OCI-LY7 (cell line): ENCODE data around the gene NCOA3. TPM values are rescaled to one million over a fixed set of nuclear protein-coding genes. Genes with fewer than 3 reads are reported as not detected.

Source experiments
- BruUV-seq: library from RNA; stranded (reverse); fragments of 400-500 nt; replicated peaks from 2 replicates; lab custom pipeline; 2021; lab: Mats Ljungman, UMichigan
- CTCF ChIA-PET: fragments of 300-600 bp; sonication (Branson Sonifier 250); formaldehyde crosslinking; loops from one replicate; lab custom pipeline; 2022; ENCODE audit warnings: antibody characterized with exemption; ENCODE audit not compliant: unreplicated experiment; lab: Charles Lee
- POLR2A ChIA-PET: fragments of 300-600 bp; sonication (Branson Sonifier 250); formaldehyde crosslinking; loops from one replicate; lab custom pipeline; 2022; ENCODE audit warnings: antibody characterized with exemption; lab: Charles Lee
- DNase-seq: peaks from one replicate; pipeline ENCODE4 v3.0.0-alpha.2; 2015; ENCODE audit warnings: low spot score
- H2AFZ ChIP-seq: fragments of 200-600 bp; sonication (generic), shearing (Covaris generic); 2 replicates; pipeline ENCODE4 v1.6.1; 2014; ENCODE audit warnings: mild to moderate bottlenecking, antibody characterized with exemption, low read length, moderate library complexity
- H3K27ac ChIP-seq: fragments of 200-600 bp; sonication (generic); 2 replicates; pipeline ENCODE4 v1.5.1; 2014; ENCODE audit warnings: mixed run types, low read depth, mild to moderate bottlenecking, moderate library complexity, low read length, inconsistent platforms; ENCODE audit not compliant: poor library complexity, severe bottlenecking
- H3K36me3 ChIP-seq: fragments of 200-600 bp; sonication (generic); 2 replicates; pipeline ENCODE4 v1.6.1; 2014; ENCODE audit warnings: mild to moderate bottlenecking, antibody characterized with exemption, low read length, moderate library complexity, mixed read lengths; ENCODE audit not compliant: insufficient read depth
- H3K4me1 ChIP-seq: fragments of 200-600 bp; sonication (generic); 2 replicates; pipeline ENCODE4 v1.5.1; 2014; ENCODE audit warnings: mild to moderate bottlenecking, low read length; ENCODE audit not compliant: insufficient read depth, poor library complexity, severe bottlenecking
- H3K4me2 ChIP-seq: fragments of 200-600 bp; sonication (generic); 2 replicates; pipeline ENCODE4 v1.6.1; 2014; ENCODE audit warnings: mild to moderate bottlenecking, low read length
- H3K4me3 ChIP-seq: fragments of 200-600 bp; sonication (generic); 2 replicates; pipeline ENCODE4 v1.5.1; 2014; ENCODE audit warnings: mild to moderate bottlenecking, low read depth, low read length; ENCODE audit not compliant: poor library complexity, severe bottlenecking
- H3K79me2 ChIP-seq: fragments of 200-600 bp; sonication (generic); 2 replicates; pipeline ENCODE4 v1.6.1; 2016; ENCODE audit warnings: low read depth, mild to moderate bottlenecking, low read length, moderate library complexity, mixed read lengths; ENCODE audit not compliant: insufficient read depth
- H3K9me2 ChIP-seq: fragments of 200-600 bp; sonication (generic); 2 replicates; pipeline ENCODE4 v1.6.1; 2016; ENCODE audit warnings: mild to moderate bottlenecking, low read length, mixed read lengths; ENCODE audit not compliant: insufficient read depth
- H3K9me3 ChIP-seq: fragments of 200-600 bp; sonication (generic); 2 replicates; pipeline ENCODE4 v1.6.1; 2014; ENCODE audit warnings: mild to moderate bottlenecking, mixed run types, low read length, mixed read lengths
- H4K20me1 ChIP-seq: fragments of 200-600 bp; sonication (generic); 2 replicates; pipeline ENCODE4 v1.6.1; 2014; ENCODE audit warnings: mild to moderate bottlenecking, antibody characterized with exemption, low read length, moderate library complexity, mixed read lengths; ENCODE audit not compliant: insufficient read depth
- EZH2phosphoT487 ChIP-seq: fragments of 200-600 bp; sonication (generic); IDR thresholded peaks from 2 replicates; pipeline ENCODE4 v1.6.1; 2018; ENCODE audit warnings: low read depth, borderline replicate concordance, mild to moderate bottlenecking, mixed run types, antibody characterized with exemption, low read length, moderate library complexity, mixed read lengths
- intact Hi-C: fragments of 100-400 bp; cut with micrococcal nuclease; formaldehyde crosslinking; loops from one replicate; pipeline ENCODE4 v1.10.0; 2022; ENCODE audit not compliant: unreplicated experiment
- total RNA-seq, 2 experiments: library from RNA; depleted of rRNA in 1 of 2; stranded (reverse); fragments of >200 nt in 1 of 2; shearing (Covaris generic) in 1 of 2; gene quantifications; 2 replicates each; pipeline ENCODE4 v1.2.3, GENCODE V29; 2014 to 2022
- TF ChIP-seq, protein P1 (sequence below): fragments of 200-600 bp; sonication (generic); conservative IDR thresholded peaks from 2 replicates; pipeline ENCODE4 v1.5.1; 2014; ENCODE audit warnings: mild to moderate bottlenecking, antibody characterized with exemption, low read length, moderate library complexity, mixed read lengths

NCOA3 gene
- total RNA-seq, 2 experiments from 2014 or later, result 50.5 to 75.6 TPM

DNA sequence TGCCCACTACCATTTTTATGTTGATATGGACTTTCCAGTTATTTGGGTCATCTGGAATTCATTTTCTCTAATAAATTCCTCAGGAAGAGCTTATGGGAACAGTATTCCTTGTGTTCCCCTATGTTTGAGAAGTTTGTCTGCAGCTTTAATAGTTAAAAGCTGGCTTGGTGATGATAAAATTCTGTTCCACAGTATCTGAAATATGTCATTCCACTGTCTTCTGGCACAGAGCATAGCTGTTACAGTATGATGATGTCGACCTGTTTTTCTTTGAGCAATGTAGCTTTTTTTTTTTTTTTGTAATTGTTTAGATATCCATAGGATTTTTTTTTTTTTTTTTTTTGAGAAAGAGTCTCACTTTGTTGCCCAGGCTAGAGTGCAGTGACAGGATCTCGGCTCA is 43.2 kb downstream of the NCOA3 start:
- Histone ChIP-seq H3K4me2 (no peak overlapping the region), H3K4me1 (peaks cover 59% of the 10 kb centered on the region), H3K27ac (no peak overlapping the region), H2AFZ (no peak overlapping the region), H4K20me1 (peaks cover 17% of the 10 kb centered on the region), H3K9me3 (no peaks in the 10 kb centered on the region), H3K79me2 (peaks cover 97% of the 10 kb centered on the region), H3K4me3 (no peak overlapping the region), H3K9me2 (no peaks in the 10 kb centered on the region), H3K36me3 (peaks cover 41% of the 10 kb centered on the region)
- no peak for DNase-seq
- TF ChIP-seq, protein P1, sequence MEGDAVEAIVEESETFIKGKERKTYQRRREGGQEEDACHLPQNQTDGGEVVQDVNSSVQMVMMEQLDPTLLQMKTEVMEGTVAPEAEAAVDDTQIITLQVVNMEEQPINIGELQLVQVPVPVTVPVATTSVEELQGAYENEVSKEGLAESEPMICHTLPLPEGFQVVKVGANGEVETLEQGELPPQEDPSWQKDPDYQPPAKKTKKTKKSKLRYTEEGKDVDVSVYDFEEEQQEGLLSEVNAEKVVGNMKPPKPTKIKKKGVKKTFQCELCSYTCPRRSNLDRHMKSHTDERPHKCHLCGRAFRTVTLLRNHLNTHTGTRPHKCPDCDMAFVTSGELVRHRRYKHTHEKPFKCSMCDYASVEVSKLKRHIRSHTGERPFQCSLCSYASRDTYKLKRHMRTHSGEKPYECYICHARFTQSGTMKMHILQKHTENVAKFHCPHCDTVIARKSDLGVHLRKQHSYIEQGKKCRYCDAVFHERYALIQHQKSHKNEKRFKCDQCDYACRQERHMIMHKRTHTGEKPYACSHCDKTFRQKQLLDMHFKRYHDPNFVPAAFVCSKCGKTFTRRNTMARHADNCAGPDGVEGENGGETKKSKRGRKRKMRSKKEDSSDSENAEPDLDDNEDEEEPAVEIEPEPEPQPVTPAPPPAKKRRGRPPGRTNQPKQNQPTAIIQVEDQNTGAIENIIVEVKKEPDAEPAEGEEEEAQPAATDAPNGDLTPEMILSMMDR, result no peak
- no peak for TF ChIP-seq EZH2phosphoT487
- ChIA-PET CTCF (no interaction called here), POLR2A (interaction anchor here (0.6 to 1.7 kb wide), 10 partner anchors 10 to 153 kb away, joined by 3 to 6 read pairs (median 4); no protein-coding TSS in a partner anchor)
- BruUV-seq, result no TSS peak
- intact Hi-C loops, result no loop called here

DNA sequence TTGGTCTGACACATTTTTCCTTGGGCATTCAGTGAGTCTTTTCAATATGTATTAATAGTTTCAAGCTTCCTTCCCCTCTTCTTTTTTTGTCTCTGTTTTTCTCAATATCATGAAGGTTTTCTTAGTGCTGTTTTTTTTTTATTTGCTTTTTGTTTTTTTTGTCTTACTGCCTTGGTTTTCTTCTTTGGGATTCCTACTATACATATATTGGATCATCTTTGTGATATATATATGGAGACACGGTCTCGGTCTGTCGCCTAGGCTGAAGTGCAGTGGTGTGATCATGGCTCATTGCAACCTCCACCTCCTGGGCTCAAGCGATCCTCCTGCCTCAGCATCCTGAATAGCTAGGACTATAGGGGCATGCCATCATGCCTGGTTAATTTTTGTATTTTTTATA is 43.8 kb downstream of the NCOA3 start:
- Histone ChIP-seq H3K4me3 (no peak overlapping the region), H3K9me3 (no peaks in the 10 kb centered on the region), H3K79me2 (peaks cover 97% of the 10 kb centered on the region), H3K4me2 (no peak overlapping the region), H2AFZ (no peak overlapping the region), H3K4me1 (peaks cover 54% of the 10 kb centered on the region), H3K27ac (no peak overlapping the region), H3K36me3 (peaks cover 41% of the 10 kb centered on the region; the same call in 1 of the 2 replicates), H4K20me1 (peaks cover 17% of the 10 kb centered on the region), H3K9me2 (no peaks in the 10 kb centered on the region)
- TF ChIP-seq, protein P1, result no peak
- CTCF ChIA-PET, result interaction anchor here (0.6 kb wide), 1 partner anchor 11 kb away, joined by 3 read pairs; no protein-coding TSS in a partner anchor
- intact Hi-C loops, result no loop called here
- POLR2A ChIA-PET, result interaction anchor here (1.0 to 1.3 kb wide), 3 partner anchors 13 to 17 kb away, joined by 3 to 5 read pairs (median 3); no protein-coding TSS in a partner anchor
- DNase-seq, result no peak
- BruUV-seq, result no TSS peak
